Epithelial cell of proximal tubule (primary cell): Measurements from ENCODE around the gene ARG1. TPM values are rescaled to one million over a fixed set of nuclear protein-coding genes. Genes with fewer than 3 reads are reported as not detected.

Experiments
- DNase-seq: peaks from one replicate; pipeline ENCODE4 v3.0.0-alpha.2; 2011; ENCODE audit warnings: low read depth
- H3K4me3 ChIP-seq: 2 replicates; pipeline ENCODE4 v1.5.1; 2011; ENCODE audit warnings: low read depth, mild to moderate bottlenecking, low read length
- total RNA-seq: library from RNA; depleted of rRNA; stranded (reverse); fragments of >200 nt; gene quantifications from 2 replicates; pipeline ENCODE4 v1.2.3, GENCODE V29; 2015
- TF ChIP-seq, protein P1 (sequence below): conservative IDR thresholded peaks from 2 replicates; pipeline ENCODE4 v1.5.1; 2012; ENCODE audit warnings: low read depth, mild to moderate bottlenecking, low read length

Gene ARG1
- total RNA-seq, 1 donor from 2014 or later, result not detected

DNA sequence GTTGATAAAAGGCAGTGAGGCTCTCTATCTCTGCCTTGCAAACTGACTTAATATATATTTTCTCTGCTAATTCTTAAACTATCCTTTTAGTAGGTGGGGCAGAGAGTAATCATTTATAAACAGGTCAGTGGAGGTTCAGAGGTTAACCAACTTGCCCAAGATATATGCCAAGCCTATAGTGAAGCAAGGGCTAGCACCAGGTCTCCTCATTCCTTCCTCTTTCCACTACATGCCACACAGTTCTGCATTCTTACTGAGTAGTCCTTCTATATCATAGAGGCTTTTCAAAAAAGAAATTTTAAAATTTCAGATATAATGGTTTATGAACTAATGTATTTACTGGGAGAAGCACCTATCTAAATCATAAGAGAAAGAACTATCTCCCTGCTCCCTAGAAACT lies 8.5 kb downstream of the ARG1 start:
- TF ChIP-seq, protein P1, sequence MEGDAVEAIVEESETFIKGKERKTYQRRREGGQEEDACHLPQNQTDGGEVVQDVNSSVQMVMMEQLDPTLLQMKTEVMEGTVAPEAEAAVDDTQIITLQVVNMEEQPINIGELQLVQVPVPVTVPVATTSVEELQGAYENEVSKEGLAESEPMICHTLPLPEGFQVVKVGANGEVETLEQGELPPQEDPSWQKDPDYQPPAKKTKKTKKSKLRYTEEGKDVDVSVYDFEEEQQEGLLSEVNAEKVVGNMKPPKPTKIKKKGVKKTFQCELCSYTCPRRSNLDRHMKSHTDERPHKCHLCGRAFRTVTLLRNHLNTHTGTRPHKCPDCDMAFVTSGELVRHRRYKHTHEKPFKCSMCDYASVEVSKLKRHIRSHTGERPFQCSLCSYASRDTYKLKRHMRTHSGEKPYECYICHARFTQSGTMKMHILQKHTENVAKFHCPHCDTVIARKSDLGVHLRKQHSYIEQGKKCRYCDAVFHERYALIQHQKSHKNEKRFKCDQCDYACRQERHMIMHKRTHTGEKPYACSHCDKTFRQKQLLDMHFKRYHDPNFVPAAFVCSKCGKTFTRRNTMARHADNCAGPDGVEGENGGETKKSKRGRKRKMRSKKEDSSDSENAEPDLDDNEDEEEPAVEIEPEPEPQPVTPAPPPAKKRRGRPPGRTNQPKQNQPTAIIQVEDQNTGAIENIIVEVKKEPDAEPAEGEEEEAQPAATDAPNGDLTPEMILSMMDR, result no peak
- no peak for DNase-seq

DNA sequence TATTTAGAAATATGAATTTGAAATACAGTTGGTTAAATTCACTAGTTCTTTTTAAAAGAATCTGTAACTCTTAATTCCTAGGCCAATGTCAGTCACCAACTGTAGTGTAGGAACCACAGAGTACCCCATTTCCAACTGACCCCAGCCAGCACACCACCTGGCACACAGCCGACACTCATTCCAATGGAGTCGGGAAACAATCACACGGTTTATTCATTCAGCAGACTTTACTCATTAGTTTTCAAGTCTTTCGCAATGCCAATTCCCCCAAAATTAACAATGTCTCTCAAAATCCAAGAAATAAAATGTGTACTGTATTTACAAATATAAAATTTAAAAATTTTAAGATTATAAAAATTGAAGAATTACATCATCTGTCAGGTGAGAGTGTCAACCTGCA lies 13.5 kb downstream of the ARG1 start:
- H3K4me3 ChIP-seq, result no peak overlapping the region
- no peak for DNase-seq
- TF ChIP-seq, protein P1, result no peak

More for the DNA sequence above, 8.5 kb downstream of the ARG1 start:
- H3K4me3 ChIP-seq, result no peak overlapping the region

DNA sequence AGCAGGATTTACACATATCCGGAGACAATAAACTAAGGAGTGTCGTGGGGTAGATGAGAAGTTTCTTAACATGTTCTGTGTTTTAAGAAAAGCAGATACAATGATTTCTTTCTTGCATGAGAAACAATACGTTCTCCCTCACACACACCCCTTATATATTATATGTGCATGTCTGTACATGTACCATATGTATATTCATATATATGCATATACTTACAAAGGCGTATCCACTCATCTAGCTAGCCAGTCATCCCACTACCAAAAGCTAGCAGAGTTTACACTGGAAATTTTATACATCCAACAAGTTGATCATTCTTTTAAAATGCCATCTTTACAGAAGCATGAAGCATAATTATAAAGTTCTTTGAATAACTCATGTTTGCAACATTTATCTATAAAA lies 14.9 kb downstream of the ARG1 start:
- TF ChIP-seq, protein P1, result no peak

DNA sequence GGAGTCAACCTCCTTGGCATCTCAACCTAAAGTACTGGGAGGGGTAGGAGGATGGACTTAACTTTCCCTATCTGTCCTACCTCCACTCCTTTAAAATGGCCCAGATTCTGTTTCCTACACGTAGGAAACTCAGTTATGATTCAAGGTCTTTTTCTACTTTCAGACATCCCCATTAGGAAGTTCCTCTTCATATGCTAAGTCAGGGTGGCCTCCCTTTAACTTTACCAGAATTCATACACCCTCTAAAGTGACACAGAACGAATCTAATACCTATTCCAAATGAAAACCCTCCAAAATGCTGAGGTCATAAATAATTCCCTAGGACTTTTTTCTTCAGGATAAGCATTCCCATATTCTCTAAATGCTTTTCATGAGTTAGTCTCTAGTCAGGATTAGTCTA lies 15.6 kb downstream of the ARG1 start:
- no peak for DNase-seq
- no peak overlapping the region for H3K4me3 ChIP-seq
- TF ChIP-seq, protein P1, result no peak

More for the DNA sequence above, 14.9 kb downstream of the ARG1 start:
- H3K4me3 ChIP-seq, result no peak overlapping the region
- DNase-seq, result no peak

DNA sequence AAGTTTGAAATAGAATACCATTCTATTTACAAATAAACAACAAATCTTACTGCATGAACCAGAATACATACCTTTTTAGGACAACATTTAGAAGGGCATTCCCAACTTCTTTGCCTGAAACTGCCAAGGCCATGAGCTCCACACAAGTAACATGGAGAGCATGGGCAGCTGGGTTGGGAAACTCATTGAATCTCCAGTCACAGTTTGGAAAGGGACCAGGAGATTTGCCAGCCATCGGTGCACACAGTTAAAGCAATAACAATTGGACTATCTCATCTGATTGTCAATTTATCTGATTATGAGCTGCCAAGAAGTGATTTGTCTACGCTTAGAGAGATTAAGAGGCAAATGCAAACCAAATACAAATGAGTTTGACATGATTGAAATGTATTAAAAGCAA lies 19.9 kb downstream of the ARG1 start:
- TF ChIP-seq, protein P1, result no peak
- H3K4me3 ChIP-seq, result no peak overlapping the region
- DNase-seq, result no peak

DNA sequence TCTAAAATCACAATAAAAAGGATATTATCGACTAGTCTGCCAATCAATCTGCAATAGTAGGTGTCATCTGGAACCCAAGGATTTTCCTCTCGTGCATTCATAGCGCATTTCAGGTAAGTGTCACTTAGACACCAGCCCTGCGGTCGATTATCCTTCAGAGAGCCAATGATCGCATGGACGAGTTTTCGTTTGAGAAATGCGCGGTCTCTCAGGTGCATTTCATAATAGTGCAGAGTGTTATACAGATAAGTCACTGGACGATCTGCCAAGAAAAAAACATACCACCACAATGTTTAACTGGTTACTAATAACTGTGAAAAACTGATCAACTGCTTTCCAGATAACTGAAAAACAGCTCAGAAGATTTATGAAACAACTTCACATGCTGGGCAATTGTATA lies 21.0 kb downstream of the ARG1 start:
- TF ChIP-seq, protein P1, result no peak
- no peak for DNase-seq
- no peak overlapping the region for H3K4me3 ChIP-seq

DNA sequence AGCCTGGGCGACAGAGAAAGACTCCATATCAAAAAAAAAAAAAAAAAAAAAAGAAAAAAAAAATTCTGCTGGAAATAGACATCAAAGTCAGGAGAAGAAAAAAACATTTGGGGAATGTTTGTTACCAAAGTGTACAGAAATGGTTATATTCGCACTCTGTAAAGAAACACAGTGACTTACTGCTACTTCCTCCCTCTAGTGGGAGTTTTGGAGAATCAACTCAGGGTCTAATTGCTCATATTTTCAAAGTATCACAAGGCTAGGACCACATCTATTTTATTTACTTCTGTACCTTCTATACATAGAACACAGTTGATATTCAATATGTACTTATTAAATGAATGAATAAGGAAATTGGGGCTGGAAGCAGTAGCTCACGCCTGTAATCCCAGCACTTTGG lies 24.4 kb downstream of the ARG1 start:
- no peak overlapping the region for H3K4me3 ChIP-seq
- DNase-seq, result no peak
- TF ChIP-seq, protein P1, result peak; percentile 46
